Breast epithelium (tissue), 4 donors: ENCODE results near the gene HELZ2. TPM values are rescaled to one million over a fixed set of nuclear protein-coding genes. Genes with fewer than 3 reads are reported as not detected.

Experiments
- DNase-seq, 2 donors: peaks; one replicate each; pipeline ENCODE4 v3.0.0-alpha.2; 2019; ENCODE audit warnings: low spot score in 2 of 2
- H3K27ac ChIP-seq, 2 donors: fragments of 200-600 bp; sonication (generic) in 1 of 2; one replicate each; pipeline ENCODE4 v1.5.1; 2016 to 2019; ENCODE audit warnings: mild to moderate bottlenecking in 1 of 2
- H3K27me3 ChIP-seq, 2 donors: fragments of 200-600 bp; sonication (generic) in 1 of 2; one replicate each; pipeline versions ENCODE4 v1.5.1 to v1.6.0; 2017 to 2019; ENCODE audit warnings: control low read depth in 1 of 2, mild to moderate bottlenecking in 1 of 2
- H3K36me3 ChIP-seq: fragments of 200-600 bp; one replicate; pipeline ENCODE4 v1.5.1; 2019
- H3K4me1 ChIP-seq, 2 donors: fragments of 200-600 bp; sonication (generic); one replicate each; pipeline ENCODE4 v1.5.1; 2016 to 2019; ENCODE audit warnings: control low read depth in 1 of 2
- H3K4me3 ChIP-seq, 3 donors: fragments of 200-600 bp; sonication (generic); 1 replicate in 2 of 3; 2 replicates in 1 of 3; pipeline ENCODE4 v1.5.1; 2016 to 2019; ENCODE audit warnings: mild to moderate bottlenecking in 3 of 3, moderate library complexity in 2 of 3
- H3K9me3 ChIP-seq, 2 donors: fragments of 200-600 bp; sonication (generic) in 1 of 2; one replicate each; pipeline ENCODE4 v1.5.1; 2016 to 2019; ENCODE audit warnings: control low read depth in 1 of 2
- POLR2A ChIP-seq: fragments of 450-650 bp; IDR thresholded peaks from one replicate; pipeline ENCODE4 v1.6.1; 2016; ENCODE audit warnings: antibody characterized with exemption, mild to moderate bottlenecking, moderate library complexity
- POLR2AphosphoS5 ChIP-seq, 3 donors: sonication (generic); formaldehyde crosslinking; IDR thresholded peaks; one replicate each; pipeline ENCODE4 v1.6.1; 2017; ENCODE audit warnings: antibody characterized with exemption in 3 of 3
- intact Hi-C: fragments of 100-400 bp; cut with DNase I; formaldehyde crosslinking; loops from one replicate; pipeline ENCODE4 v1.15.1; 2023; ENCODE audit warnings: low total_unique reads
- total RNA-seq, 3 donors: library from RNA; depleted of rRNA; stranded (reverse); fragments of >200 nt; gene quantifications; one replicate each; pipeline ENCODE4 v1.1.0, GENCODE V29; 2016
- TF ChIP-seq, protein P1 (sequence below), 3 donors: fragments of 450-650 bp; IDR thresholded peaks; one replicate each; pipeline ENCODE4 v1.5.1; 2016 to 2017; ENCODE audit warnings: antibody characterized with exemption in 3 of 3, mild to moderate bottlenecking in 3 of 3, moderate library complexity in 3 of 3

HELZ2 gene
- total RNA-seq, 3 donors from 2014 or later = 9.9 to 22.6 (median 20.3) TPM

DNA sequence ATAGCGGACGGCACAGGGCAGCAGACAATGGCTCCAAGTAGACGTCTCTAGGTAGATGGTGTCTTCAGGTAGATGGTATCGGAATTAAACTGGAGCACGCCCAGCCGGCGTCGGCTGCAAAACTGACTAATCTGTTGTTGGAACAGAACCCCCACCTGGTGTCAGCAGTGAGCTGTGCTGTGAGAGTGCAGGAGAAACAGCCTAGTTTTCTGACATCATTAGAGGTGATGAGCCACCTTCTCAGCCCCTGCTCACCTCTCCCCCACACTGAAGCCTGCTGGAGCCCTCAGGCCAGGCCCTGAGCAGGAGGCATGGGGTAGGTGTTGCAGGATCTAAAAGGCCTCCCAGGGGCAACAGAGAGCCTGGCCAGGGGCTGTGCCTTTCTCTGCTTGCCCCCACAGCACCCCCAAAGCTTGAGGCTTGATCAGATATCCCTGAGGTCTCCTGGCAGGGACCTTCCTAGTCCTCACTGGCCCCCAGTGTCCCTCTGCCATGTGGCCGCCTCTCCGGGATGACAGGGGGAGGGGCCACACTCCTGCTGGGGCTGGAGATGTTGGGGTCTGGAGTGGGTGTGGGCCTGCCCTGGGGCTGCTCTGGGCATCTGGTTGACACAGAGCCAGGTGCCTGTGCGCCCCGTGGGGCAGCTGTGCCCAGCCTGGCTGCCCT lies 6.9 kb upstream of the HELZ2 start:
- peak in 1 of 2 donors; percentile 80 for DNase-seq
- TF ChIP-seq, protein P1, sequence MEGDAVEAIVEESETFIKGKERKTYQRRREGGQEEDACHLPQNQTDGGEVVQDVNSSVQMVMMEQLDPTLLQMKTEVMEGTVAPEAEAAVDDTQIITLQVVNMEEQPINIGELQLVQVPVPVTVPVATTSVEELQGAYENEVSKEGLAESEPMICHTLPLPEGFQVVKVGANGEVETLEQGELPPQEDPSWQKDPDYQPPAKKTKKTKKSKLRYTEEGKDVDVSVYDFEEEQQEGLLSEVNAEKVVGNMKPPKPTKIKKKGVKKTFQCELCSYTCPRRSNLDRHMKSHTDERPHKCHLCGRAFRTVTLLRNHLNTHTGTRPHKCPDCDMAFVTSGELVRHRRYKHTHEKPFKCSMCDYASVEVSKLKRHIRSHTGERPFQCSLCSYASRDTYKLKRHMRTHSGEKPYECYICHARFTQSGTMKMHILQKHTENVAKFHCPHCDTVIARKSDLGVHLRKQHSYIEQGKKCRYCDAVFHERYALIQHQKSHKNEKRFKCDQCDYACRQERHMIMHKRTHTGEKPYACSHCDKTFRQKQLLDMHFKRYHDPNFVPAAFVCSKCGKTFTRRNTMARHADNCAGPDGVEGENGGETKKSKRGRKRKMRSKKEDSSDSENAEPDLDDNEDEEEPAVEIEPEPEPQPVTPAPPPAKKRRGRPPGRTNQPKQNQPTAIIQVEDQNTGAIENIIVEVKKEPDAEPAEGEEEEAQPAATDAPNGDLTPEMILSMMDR (IDR thresholded peaks at IDR 0.05) = peak in 2 of 3 donors; percentile 38 to 43
- no peak for TF ChIP-seq POLR2AphosphoS5 (IDR thresholded peaks at IDR 0.05)
- H3K36me3 ChIP-seq = no peaks in the 10 kb centered on the region
- H3K4me1 ChIP-seq = no peaks in the 10 kb centered on the region
- H3K4me3 ChIP-seq = no peak overlapping the region
- H3K9me3 ChIP-seq = no peaks in the 10 kb centered on the region
- intact Hi-C loops = no loop called here
- no peak overlapping the region for H3K27ac ChIP-seq
- no peaks in the 10 kb centered on the region for H3K27me3 ChIP-seq

DNA sequence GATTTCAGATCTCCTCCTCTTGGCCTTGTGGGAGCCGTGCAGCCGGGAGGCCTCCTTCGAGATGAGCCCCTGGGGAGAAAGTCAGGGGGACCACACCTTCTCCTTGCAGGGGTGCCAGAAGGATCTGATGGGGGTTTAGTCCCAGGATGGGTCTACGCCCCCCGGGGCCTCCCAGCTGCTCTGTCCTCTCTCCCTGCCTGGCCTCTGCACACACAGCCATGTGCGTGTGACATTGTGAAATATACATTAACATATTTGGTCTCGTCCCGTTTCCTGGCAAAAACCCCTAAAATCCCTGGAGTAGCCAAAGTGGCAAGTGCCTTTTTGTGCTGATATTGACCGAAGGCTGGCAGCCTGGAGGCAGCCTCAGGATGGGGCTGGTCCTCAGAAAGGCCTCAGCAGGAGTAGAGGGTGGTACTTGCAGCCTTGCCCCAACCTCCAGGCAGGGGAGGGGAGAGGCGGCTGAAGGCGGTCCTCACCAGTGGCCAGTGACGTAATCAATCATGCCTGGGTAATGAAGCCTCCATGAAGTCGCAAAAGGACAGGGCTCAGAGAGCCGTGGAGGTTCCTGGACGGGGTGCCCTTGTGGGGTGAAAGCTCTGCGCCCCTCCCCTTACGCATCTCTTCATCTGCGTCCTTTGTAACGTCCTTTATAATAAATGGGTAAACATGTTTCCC lies 5.1 kb upstream of the HELZ2 start:
- Histone ChIP-seq H3K4me1 (no peaks in the 10 kb centered on the region), H3K4me3 (no peak overlapping the region), H3K27me3 (no peaks in the 10 kb centered on the region), H3K9me3 (no peaks in the 10 kb centered on the region), H3K27ac (no peak overlapping the region), H3K36me3 (no peaks in the 10 kb centered on the region)
- intact Hi-C loops = no loop called here
- TF ChIP-seq, protein P1 (IDR thresholded peaks at IDR 0.05) = no peak
- TF ChIP-seq POLR2AphosphoS5 (IDR thresholded peaks at IDR 0.05) = no peak
- TF ChIP-seq POLR2A = no peak
- DNase-seq = no peak

- Histone ChIP-seq H3K36me3 (no peaks in the 10 kb centered on the region), H3K9me3 (no peaks in the 10 kb centered on the region), H3K27ac (no peak overlapping the region), H3K27me3 (no peaks in the 10 kb centered on the region), H3K4me1 (peaks cover under 1 to 1% of the 10 kb centered on the region in 2 donors), H3K4me3 (no peak overlapping the region)
- no peak for DNase-seq
- intact Hi-C loops = no loop called here
- TF ChIP-seq POLR2AphosphoS5 (IDR thresholded peaks at IDR 0.05) (no peak), POLR2A (no peak)
- TF ChIP-seq, protein P1 (IDR thresholded peaks at IDR 0.05) = no peak
Observed at GRCh38 chr20:63578224-63579016, 4.4 kb upstream of the HELZ2 start.

DNA sequence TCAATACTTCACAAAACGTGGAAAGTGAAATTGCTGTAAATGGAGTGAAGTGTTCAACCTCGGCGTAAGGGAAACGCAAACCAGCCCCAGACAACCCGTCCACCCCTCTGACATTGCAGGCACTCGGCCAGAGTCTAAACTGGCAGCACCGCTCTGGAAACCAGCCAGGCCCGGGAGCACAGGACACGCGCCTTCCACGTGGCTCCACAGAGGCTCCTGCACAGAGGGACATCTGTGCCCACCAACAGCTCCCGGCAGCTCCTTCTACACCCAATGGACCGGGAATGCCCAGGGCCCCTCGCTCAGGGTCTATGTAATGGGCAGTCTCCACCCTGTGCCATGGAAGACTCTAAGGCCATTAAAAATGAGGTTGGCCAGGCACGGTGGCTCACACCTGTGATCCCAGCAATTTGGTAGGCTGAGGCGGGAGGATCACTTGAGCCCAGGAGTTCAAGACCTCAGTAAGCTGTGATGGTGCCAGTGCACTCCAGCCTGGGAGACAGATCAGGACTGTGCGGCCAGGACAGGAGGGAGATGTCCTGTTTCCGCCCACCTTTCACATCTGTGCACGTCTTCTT lies 3.4 kb upstream of the HELZ2 start:
- Histone ChIP-seq H3K4me1 (peaks cover 6 to 7% of the 10 kb centered on the region in 2 donors), H3K27ac (no peak overlapping the region), H3K4me3 (no peak overlapping the region), H3K27me3 (no peaks in the 10 kb centered on the region), H3K9me3 (no peaks in the 10 kb centered on the region), H3K36me3 (no peaks in the 10 kb centered on the region)
- TF ChIP-seq POLR2A = no peak
- TF ChIP-seq, protein P1 (IDR thresholded peaks at IDR 0.05) = no peak
- TF ChIP-seq POLR2AphosphoS5 (IDR thresholded peaks at IDR 0.05) = peak in 1 of 3 donors; percentile 23
- intact Hi-C loops = no loop called here
- peak; percentile 52 to 87 for DNase-seq
